Aorta (tissue), 5 donors: ENCODE measurements around the gene PTPRN2. TPM values are rescaled to one million over a fixed set of nuclear protein-coding genes. Genes with fewer than 3 reads are reported as not detected.

Experiments used
- ATAC-seq: fragments of 200-7000 bp; cut with Tn5 transposase; one replicate; pipeline ENCODE4 v1.9.1; 2022; ENCODE audit warnings: moderate library complexity; ENCODE audit not compliant: low FRiP score
- DNase-seq, 2 donors: peaks; one replicate each; pipeline ENCODE4 v3.0.0-alpha.2; 2020
- H3K27ac ChIP-seq, 2 donors: one replicate each; pipeline ENCODE4 v1.5.1; 2013; ENCODE audit warnings: low read length in 2 of 2, mild to moderate bottlenecking in 2 of 2, moderate library complexity in 2 of 2, control low read depth in 1 of 2, inconsistent platforms in 1 of 2, low read depth in 1 of 2
- H3K27me3 ChIP-seq, 2 donors: one replicate each; pipeline ENCODE4 v1.6.1; 2013; ENCODE audit warnings: control low read depth in 1 of 2, low read length in 1 of 2, mild to moderate bottlenecking in 1 of 2, moderate library complexity in 1 of 2; ENCODE audit not compliant: insufficient read depth in 2 of 2, control insufficient read depth in 1 of 2
- H3K36me3 ChIP-seq, 2 donors: one replicate each; pipeline ENCODE4 v1.6.1; 2013; ENCODE audit warnings: control low read depth in 1 of 2, low read length in 1 of 2, mild to moderate bottlenecking in 1 of 2; ENCODE audit not compliant: insufficient read depth in 2 of 2, control insufficient read depth in 1 of 2
- H3K4me1 ChIP-seq, 2 donors: one replicate each; pipeline ENCODE4 v1.6.1; 2013; ENCODE audit warnings: low read length in 2 of 2, control low read depth in 1 of 2, mild to moderate bottlenecking in 1 of 2, moderate library complexity in 1 of 2; ENCODE audit not compliant: insufficient read depth in 2 of 2, control insufficient read depth in 1 of 2
- H3K4me3 ChIP-seq, 2 donors: one replicate each; pipeline ENCODE4 v1.5.1; 2013; ENCODE audit warnings: low read length in 2 of 2, control low read depth in 1 of 2, mild to moderate bottlenecking in 1 of 2
- H3K9me3 ChIP-seq: one replicate; pipeline ENCODE4 v1.6.1; 2013; ENCODE audit warnings: mild to moderate bottlenecking, low read length; ENCODE audit not compliant: control insufficient read depth
- WGBS, 2 donors: extraction: QIAGEN DNeasy Blood & Tissue Kit; methylation state at CpG; one replicate each; pipeline ENCODE4 v1.1.7; 2013; 5-methylcytosine and 5-hydroxymethylcytosine counted together
- intact Hi-C, 2 donors: fragments of 100-400 bp; cut with DNase I; formaldehyde crosslinking; loops; one replicate each; pipeline versions ENCODE4 v1.14.2 to v1.15.0; 2022
- polyA plus RNA-seq, 2 donors: library from polyadenylated mRNA; stranded (reverse); fragments of 200-250 nt; gene quantifications; one replicate each; pipeline ENCODE4 v1.2.3, GENCODE V29; 2013
- total RNA-seq, 2 donors: library from RNA; stranded (reverse); fragmentation: NEBNext Ultra II Directional; extraction: Animal tissue kit (Norgen Biotek cat#: 25700); gene quantifications; one replicate each; pipeline ENCODE4 v1.2.1, GENCODE V29; 2021
- donor health status: healthy with polysubstance abuse.
- donor health status: Bipolar disorder and iron deficiency.
- donor health status: DM: no; HTN: no; CAD: no.
- donor health status: DM: no; HTN: no; CAD: no.
- donor health status: DM: yes; HTN: yes; CAD: no.

PTPRN2 gene
- total and polyA plus RNA-seq, 4 donors: 0.67 to 3.3 (median 1.4) TPM

GRCh38 chr7:158024881-158025280 is 562.7 kb downstream of the PTPRN2 start:
- Histone ChIP-seq H3K27ac (no peak overlapping the region), H3K4me3 (no peak overlapping the region), H3K36me3 (no peaks in the 10 kb centered on the region), H3K27me3 (no peaks in the 10 kb centered on the region), H3K9me3 (no peaks in the 10 kb centered on the region), H3K4me1 (no peaks in the 10 kb centered on the region)
- DNase-seq: peak in 1 of 2 donors; percentile 13
- WGBS, 2 donors: 83% methylated on average over 5 of the region's 5 CpGs
- ATAC-seq: no peak
- intact Hi-C loops: no loop called here

DNA sequence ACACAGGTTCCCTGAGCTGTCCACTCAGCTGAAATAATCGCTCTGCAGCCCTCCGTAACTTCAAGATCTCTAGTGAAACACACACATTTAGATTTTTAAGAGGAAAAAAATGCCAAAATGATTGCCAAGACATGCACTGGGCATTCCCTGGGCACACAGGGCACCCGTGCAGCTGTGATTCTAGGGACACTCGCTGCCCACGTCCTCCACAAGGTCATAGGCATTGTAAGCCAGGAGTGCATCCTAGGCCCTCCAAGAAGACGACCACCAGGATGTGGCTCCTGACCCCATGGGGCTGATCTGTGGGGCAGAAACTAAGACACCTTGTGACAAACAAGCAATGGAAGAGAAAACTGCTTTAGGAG is 563.3 kb downstream of the PTPRN2 start:
- Histone ChIP-seq H3K9me3 (no peaks in the 10 kb centered on the region), H3K4me1 (no peaks in the 10 kb centered on the region), H3K27me3 (no peaks in the 10 kb centered on the region), H3K36me3 (no peaks in the 10 kb centered on the region), H3K4me3 (no peak overlapping the region), H3K27ac (no peak overlapping the region)
- no peak for ATAC-seq
- DNase-seq: peak in 1 of 2 donors; percentile 30
- intact Hi-C loops: no loop called here
- 60 to 66% methylated on average over 6 of the region's 6 CpGs for WGBS, 2 donors

- H3K36me3 ChIP-seq: no peaks in the 10 kb centered on the region
- H3K4me3 ChIP-seq: no peak overlapping the region
- no peaks in the 10 kb centered on the region for H3K4me1 ChIP-seq
- H3K27me3 ChIP-seq: no peaks in the 10 kb centered on the region
- no peak for ATAC-seq
- intact Hi-C loops: no loop called here
- H3K27ac ChIP-seq: no peak overlapping the region
- 88 to 91% methylated on average over 7 of the region's 7 CpGs for WGBS, 2 donors
- peak in 1 of 2 donors; percentile 34 for DNase-seq
- no peaks in the 10 kb centered on the region for H3K9me3 ChIP-seq
Measured at GRCh38 chr7:158023681-158024350, 563.8 kb downstream of the PTPRN2 start.

GRCh38 chr7:158023157-158023556 is 564.5 kb downstream of the PTPRN2 start:
- no peak for DNase-seq
- intact Hi-C loops: no loop called here
- 81% methylated on average over 8 of the region's 8 CpGs for WGBS, 2 donors

DNA sequence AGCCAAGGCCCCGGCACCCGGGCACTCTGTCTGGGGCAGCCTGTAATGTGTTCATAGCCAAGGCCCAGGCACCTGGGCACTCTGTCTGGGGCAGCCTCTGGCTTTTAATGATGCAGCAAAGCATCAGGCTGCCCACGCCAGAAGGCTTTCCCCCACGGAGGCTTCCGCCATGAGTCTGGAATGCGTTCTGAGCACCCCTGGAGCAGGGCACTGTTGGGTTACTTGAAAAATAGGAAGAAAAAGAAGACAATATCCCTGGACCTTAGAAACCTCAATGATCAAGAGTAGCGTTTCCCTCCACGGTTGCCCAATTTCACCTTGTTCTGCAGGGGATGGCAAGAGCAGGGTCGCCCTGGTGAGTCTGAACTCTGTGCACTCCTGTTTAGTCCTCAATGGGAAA is 565.0 kb downstream of the PTPRN2 start:
- intact Hi-C loops: no loop called here
- Histone ChIP-seq H3K27ac (no peak overlapping the region), H3K36me3 (no peaks in the 10 kb centered on the region), H3K27me3 (no peaks in the 10 kb centered on the region), H3K9me3 (no peaks in the 10 kb centered on the region), H3K4me3 (no peak overlapping the region), H3K4me1 (no peaks in the 10 kb centered on the region)
- DNase-seq: peak in 1 of 2 donors; percentile 49
- no peak for ATAC-seq
- 87 to 91% methylated on average over 9 of the region's 9 CpGs for WGBS, 2 donors

More at GRCh38 chr7:158023157-158023556, 564.5 kb downstream of the PTPRN2 start:
- Histone ChIP-seq H3K27me3 (no peaks in the 10 kb centered on the region), H3K27ac (no peak overlapping the region), H3K4me3 (no peak overlapping the region), H3K4me1 (no peaks in the 10 kb centered on the region), H3K9me3 (no peaks in the 10 kb centered on the region), H3K36me3 (no peaks in the 10 kb centered on the region)
- no peak for ATAC-seq

GRCh38 chr7:158021836-158022235 is 565.8 kb downstream of the PTPRN2 start:
- Histone ChIP-seq H3K36me3 (no peaks in the 10 kb centered on the region), H3K27ac (no peak overlapping the region), H3K27me3 (no peaks in the 10 kb centered on the region), H3K4me1 (no peaks in the 10 kb centered on the region), H3K4me3 (no peak overlapping the region), H3K9me3 (no peaks in the 10 kb centered on the region)
- no peak for ATAC-seq
- WGBS, 2 donors: 92 to 97% methylated on average over 4 of the region's 4 CpGs
- intact Hi-C loops: no loop called here
- DNase-seq: no peak

DNA sequence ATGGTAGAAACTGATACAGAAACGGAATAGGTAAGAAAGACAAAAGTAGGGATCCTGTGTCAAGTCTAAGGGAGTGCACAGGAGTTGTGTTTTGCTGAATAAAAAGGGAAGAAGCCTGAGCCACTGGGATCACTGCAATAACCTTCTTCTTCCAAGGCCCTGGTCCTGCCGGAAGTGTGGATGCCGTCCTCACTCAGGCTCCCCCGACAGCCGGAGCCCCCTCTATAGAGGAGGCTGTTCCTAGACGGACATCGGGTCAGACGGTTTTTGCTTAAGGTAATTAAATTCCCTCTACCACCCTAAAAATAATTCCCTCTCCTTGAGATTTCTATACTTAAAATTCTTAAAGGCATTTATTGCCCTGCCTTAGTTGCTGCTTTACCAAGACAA is 566.9 kb downstream of the PTPRN2 start:
- H3K36me3 ChIP-seq: no peaks in the 10 kb centered on the region

DNA sequence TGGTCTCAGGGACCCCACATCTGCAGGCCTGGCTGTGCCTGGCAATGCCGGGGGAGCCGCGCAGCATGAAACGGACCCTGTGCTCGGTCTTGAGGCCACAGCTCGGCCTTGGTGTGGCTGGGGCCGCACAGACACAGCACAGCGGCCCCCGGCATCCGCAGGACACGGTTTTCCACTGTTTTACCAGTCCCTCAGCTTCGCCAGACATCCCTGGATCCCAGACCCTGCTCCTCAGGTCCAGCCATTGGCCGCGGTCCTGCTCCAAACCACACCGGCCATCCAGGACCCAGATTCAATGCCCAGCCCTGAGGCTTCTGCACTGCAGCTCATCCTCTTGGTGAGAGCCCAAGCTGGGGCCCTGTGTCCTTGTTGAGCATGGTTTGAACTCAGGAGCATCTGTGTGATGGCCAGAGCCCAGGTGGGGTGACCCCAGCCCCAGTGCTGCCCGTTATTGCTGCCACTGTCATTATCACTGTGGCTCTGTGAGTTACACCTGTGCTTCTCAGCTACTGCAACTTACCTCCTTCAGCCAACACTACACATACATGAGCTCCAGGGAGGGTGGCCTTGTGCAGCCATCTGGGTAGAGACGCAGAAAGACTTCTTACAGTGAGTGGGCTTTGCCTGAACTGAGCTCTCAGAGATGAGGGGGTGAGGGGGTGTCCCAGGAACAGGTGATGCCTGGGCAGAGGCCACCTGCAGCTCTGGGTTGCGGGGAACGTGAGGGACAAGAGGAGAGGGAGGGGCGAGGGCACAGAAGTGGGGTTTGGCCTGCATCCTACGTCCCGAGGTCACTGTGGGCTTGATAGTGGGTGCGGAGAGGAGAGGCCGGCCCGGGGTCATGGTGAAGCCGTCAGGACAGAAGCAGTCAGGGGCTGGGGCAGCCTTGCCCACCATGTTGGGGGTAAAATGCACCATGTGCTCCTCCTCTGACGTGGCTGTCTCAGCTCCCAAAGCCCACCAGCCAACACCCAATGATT is 567.6 kb downstream of the PTPRN2 start:
- 91% methylated on average over 27 of the region's 27 CpGs for WGBS, 2 donors
- H3K36me3 ChIP-seq: no peaks in the 10 kb centered on the region
- H3K27me3 ChIP-seq: no peaks in the 10 kb centered on the region
- intact Hi-C loops: no loop called here
- no peak overlapping the region for H3K27ac ChIP-seq
- DNase-seq (peak in 1 of 2 donors; percentile 60), ATAC-seq (no peak)
- H3K4me1 ChIP-seq: no peaks in the 10 kb centered on the region
- H3K9me3 ChIP-seq: no peaks in the 10 kb centered on the region
- no peak overlapping the region for H3K4me3 ChIP-seq

More for the DNA sequence above, 566.9 kb downstream of the PTPRN2 start:
- 83 to 84% methylated on average over 8 of the region's 8 CpGs for WGBS, 2 donors
- H3K4me3 ChIP-seq: no peak overlapping the region
- H3K27ac ChIP-seq: no peak overlapping the region
- DNase-seq (peak in 1 of 2 donors; percentile 31), ATAC-seq (no peak)
- no peaks in the 10 kb centered on the region for H3K4me1 ChIP-seq
- no peaks in the 10 kb centered on the region for H3K27me3 ChIP-seq
- intact Hi-C loops: no loop called here
- no peaks in the 10 kb centered on the region for H3K9me3 ChIP-seq
